Thyroid gland (tissue), 4 donors: ENCODE results near the gene ATAT1. TPM values are rescaled to one million over a fixed set of nuclear protein-coding genes. Genes with fewer than 3 reads are reported as not detected.
"Not testable (repeated sequence)": the region's sequence is repeated elsewhere in the genome, so short reads cannot be mapped to it uniquely, and the experiment has no call there.

ENCODE experiments used
- DNase-seq, 2 donors: peaks; one replicate each; pipeline ENCODE4 v3.0.0-alpha.2; 2019
- H3K27ac ChIP-seq, 3 donors: fragments of 200-600 bp; sonication (generic); 1 replicate in 2 of 3; 2 replicates in 1 of 3; pipeline ENCODE4 v1.5.1; 2016 to 2019; ENCODE audit warnings: mild to moderate bottlenecking in 1 of 3, moderate library complexity in 1 of 3
- H3K27me3 ChIP-seq: fragments of 200-600 bp; sonication (generic); one replicate; pipeline ENCODE4 v1.5.1; 2019
- H3K36me3 ChIP-seq, 2 donors: fragments of 200-600 bp; sonication (generic); one replicate each; pipeline ENCODE4 v1.5.1; 2016 to 2019
- H3K4me1 ChIP-seq, 2 donors: fragments of 200-600 bp; sonication (generic); one replicate each; pipeline ENCODE4 v1.5.1; 2017 to 2019
- H3K4me3 ChIP-seq, 3 donors: fragments of 200-600 bp; sonication (generic); replicated peaks in 1 of 3; 1 replicate in 2 of 3; 2 replicates in 1 of 3; pipeline ENCODE4 v1.5.1; 2016; ENCODE audit warnings: mild to moderate bottlenecking in 1 of 3
- H3K9me3 ChIP-seq: fragments of 200-600 bp; sonication (generic); one replicate; pipeline ENCODE4 v1.5.1; 2017
- POLR2A ChIP-seq, 2 donors: fragments of 450-650 bp; IDR thresholded peaks; one replicate each; pipeline ENCODE4 v1.6.1; 2017; ENCODE audit warnings: antibody characterized with exemption in 2 of 2, mild to moderate bottlenecking in 2 of 2, moderate library complexity in 1 of 2
- WGBS, 2 donors: methylation state at CpG; one replicate each; pipeline ENCODE4 v1.1.5; 2017; 5-methylcytosine and 5-hydroxymethylcytosine counted together
- intact Hi-C: fragments of 100-400 bp; cut with DNase I; formaldehyde crosslinking; loops from one replicate; pipeline ENCODE4 v1.15.1; 2023
- total RNA-seq, 4 donors: library from RNA; depleted of rRNA; stranded (reverse); fragments of >200 nt; gene quantifications; one replicate each; pipeline ENCODE4 v1.2.3, GENCODE V29; 2016
- TF ChIP-seq, protein P1 (sequence below), 6 experiments: fragments of 200-600 bp in 3 of 6; fragments of 450-650 bp in 3 of 6; sonication (generic) in 3 of 6; IDR thresholded peaks; one replicate each; pipeline ENCODE4 v1.5.1; 2016 to 2019; ENCODE audit warnings: antibody characterized with exemption in 6 of 6, mild to moderate bottlenecking in 2 of 6, inconsistent platforms in 1 of 6, moderate library complexity in 1 of 6

The ATAT1 gene
- total RNA-seq, 4 donors from 2014 or later: 3.8 to 7.6 (median 6.1) TPM

- H3K27ac ChIP-seq: peak overlapping the region; percentile 36 to 73 (median 42)
- no peaks in the 10 kb centered on the region for H3K9me3 ChIP-seq
- H3K36me3 ChIP-seq: peaks cover 41 to 63% of the 10 kb centered on the region in 2 donors
- WGBS, 2 donors: 10 to 32% methylated on average over 1 of the region's 1 CpG
- TF ChIP-seq, protein P1, sequence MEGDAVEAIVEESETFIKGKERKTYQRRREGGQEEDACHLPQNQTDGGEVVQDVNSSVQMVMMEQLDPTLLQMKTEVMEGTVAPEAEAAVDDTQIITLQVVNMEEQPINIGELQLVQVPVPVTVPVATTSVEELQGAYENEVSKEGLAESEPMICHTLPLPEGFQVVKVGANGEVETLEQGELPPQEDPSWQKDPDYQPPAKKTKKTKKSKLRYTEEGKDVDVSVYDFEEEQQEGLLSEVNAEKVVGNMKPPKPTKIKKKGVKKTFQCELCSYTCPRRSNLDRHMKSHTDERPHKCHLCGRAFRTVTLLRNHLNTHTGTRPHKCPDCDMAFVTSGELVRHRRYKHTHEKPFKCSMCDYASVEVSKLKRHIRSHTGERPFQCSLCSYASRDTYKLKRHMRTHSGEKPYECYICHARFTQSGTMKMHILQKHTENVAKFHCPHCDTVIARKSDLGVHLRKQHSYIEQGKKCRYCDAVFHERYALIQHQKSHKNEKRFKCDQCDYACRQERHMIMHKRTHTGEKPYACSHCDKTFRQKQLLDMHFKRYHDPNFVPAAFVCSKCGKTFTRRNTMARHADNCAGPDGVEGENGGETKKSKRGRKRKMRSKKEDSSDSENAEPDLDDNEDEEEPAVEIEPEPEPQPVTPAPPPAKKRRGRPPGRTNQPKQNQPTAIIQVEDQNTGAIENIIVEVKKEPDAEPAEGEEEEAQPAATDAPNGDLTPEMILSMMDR (IDR thresholded peaks at IDR 0.05): no peak
- no peak for TF ChIP-seq POLR2A (IDR thresholded peaks at IDR 0.05)
- intact Hi-C loops: no loop called here
- H3K4me3 ChIP-seq: no peak overlapping the region
- H3K4me1 ChIP-seq: peaks cover 6 to 7% of the 10 kb centered on the region in 2 donors
- DNase-seq: peak; percentile 54 to 68
- no peaks in the 10 kb centered on the region for H3K27me3 ChIP-seq
Observed at GRCh38 chr6:30591008-30591407, 35.7 kb upstream of the ATAT1 start.

DNA sequence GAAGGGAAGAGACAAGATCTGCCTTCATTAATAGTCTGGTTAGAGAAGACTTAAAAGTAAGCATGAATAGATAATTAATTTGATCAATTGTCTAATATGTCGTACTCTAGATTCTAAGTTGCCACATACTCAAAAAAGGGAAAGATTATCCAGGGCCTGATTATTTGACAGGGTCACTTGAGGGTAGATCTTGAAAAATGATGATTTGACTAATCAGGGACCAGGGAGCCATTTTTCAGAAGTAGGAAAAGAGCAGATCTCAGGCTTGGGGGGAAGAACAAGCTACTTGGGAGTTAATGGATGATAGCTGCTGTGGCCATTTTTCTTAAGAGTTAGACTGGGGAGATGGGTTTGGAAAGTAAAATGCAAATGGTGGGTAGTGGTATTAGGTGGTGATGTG, 34.4 kb upstream of the ATAT1 start:
- DNase-seq: no peak
- Histone ChIP-seq H3K4me3 (no peak overlapping the region), H3K27me3 (no peaks in the 10 kb centered on the region), H3K9me3 (no peaks in the 10 kb centered on the region), H3K36me3 (peaks cover 29 to 50% of the 10 kb centered on the region in 2 donors), H3K4me1 (peaks cover 6 to 7% of the 10 kb centered on the region in 2 donors), H3K27ac (peak overlapping the region in 1 of 3 donors; percentile 73)
- 93 to 96% methylated on average over 1 of the region's 1 CpG for WGBS, 2 donors
- TF ChIP-seq, protein P1 (IDR thresholded peaks at IDR 0.05): no peak
- no peak for TF ChIP-seq POLR2A (IDR thresholded peaks at IDR 0.05)
- intact Hi-C loops: no loop called here

- peaks cover 15 to 31% of the 10 kb centered on the region in 2 donors for H3K36me3 ChIP-seq
- TF ChIP-seq, protein P1 (IDR thresholded peaks at IDR 0.05): peak; percentile 71 to 86 (median 76)
- peak; percentile 81 to 89 for DNase-seq
- H3K9me3 ChIP-seq, intact Hi-C loops, H3K4me1 ChIP-seq, H3K4me3 ChIP-seq, H3K27me3 ChIP-seq: not testable (repeated sequence)
- H3K27ac ChIP-seq: peak overlapping the region in 1 of 3 donors; percentile 17
- WGBS, 2 donors: 70 to 72% methylated on average over 15 of the region's 15 CpGs
Observed at GRCh38 chr6:30597315-30598144, 29.1 kb upstream of the ATAT1 start.

DNA sequence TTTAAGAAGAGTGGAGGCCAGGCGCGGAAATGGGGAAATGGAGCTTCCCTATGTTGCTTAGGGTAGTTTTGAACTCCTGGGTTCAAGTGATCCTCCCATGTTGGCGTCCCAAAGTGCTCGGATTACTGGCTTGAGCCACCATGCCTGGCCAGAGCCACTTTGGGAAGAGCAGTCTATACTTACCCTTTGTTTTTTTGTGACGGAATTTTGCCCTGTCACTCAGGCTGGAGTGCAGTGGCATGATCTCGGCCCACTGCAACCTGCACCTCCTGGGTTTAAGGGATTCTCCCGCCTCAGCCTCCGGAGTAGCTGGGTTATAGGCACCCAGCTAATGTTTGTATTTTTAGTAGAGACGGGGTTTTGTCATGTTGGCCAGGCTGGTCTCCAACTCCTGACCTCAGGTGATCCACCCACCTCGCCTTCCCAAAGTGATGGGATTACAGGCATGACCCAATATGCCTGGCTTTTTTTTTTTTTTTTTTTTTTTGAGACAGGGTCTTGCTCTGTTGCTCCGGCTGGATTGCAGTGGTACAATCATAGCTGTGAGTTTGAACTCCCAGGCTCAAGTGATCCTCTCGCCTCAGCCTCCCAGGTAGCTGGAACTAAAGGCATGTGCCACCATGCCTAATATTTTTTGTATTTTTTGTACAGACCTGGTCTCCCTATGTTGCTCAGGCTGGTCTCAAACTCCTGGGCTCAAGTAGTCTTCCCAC, 27.6 kb upstream of the ATAT1 start:
- Histone ChIP-seq H3K9me3 (no peaks in the 10 kb centered on the region), H3K4me3 (no peak overlapping the region), H3K27me3 (no peaks in the 10 kb centered on the region), H3K4me1 (peaks cover 4 to 9% of the 10 kb centered on the region in 2 donors), H3K27ac (no peak overlapping the region), H3K36me3 (peaks cover 31 to 44% of the 10 kb centered on the region in 2 donors)
- intact Hi-C loops: no loop called here
- no peak for DNase-seq
- TF ChIP-seq, protein P1 (IDR thresholded peaks at IDR 0.05): no peak
- TF ChIP-seq POLR2A (IDR thresholded peaks at IDR 0.05): no peak
- 79 to 84% methylated on average over 11 to 12 of the region's 12 CpGs for WGBS, 2 donors
